GM10248 (cell line): Measurements from ENCODE around the gene ZFYVE16.
"Not testable (repeated sequence)": the region's sequence is repeated elsewhere in the genome, so short reads cannot be mapped to it uniquely, and the experiment has no call there.

ENCODE experiments used
- CTCF ChIA-PET: fragments of 300-600 bp; sonication (Branson Sonifier 250); formaldehyde crosslinking; extraction: SDS; loops from one replicate; lab custom pipeline; 2021; ENCODE audit warnings: antibody characterized with exemption; lab: Yijun Ruan, JAX
- POLR2A ChIA-PET: fragments of 350-650 bp; sonication (Branson Sonifier 250); formaldehyde crosslinking; extraction: SDS; loops from one replicate; lab custom pipeline; 2020; ENCODE audit warnings: antibody characterized with exemption; lab: Yijun Ruan, JAX
- DNase-seq: peaks from one replicate; pipeline ENCODE4 v3.0.0; 2012; ENCODE audit errors: extremely low spot score
- TF ChIP-seq, protein P1 (sequence below): IDR thresholded peaks from 2 replicates; pipeline ENCODE4 v1.5.1; 2012; ENCODE audit warnings: mild to moderate bottlenecking, low read depth; ENCODE audit errors: extremely low read depth, missing control alignments, control extremely low read depth

Gene ZFYVE16

GRCh38 chr5:80492741-80493140 is 84.9 kb downstream of the ZFYVE16 start:
- TF ChIP-seq, protein P1, sequence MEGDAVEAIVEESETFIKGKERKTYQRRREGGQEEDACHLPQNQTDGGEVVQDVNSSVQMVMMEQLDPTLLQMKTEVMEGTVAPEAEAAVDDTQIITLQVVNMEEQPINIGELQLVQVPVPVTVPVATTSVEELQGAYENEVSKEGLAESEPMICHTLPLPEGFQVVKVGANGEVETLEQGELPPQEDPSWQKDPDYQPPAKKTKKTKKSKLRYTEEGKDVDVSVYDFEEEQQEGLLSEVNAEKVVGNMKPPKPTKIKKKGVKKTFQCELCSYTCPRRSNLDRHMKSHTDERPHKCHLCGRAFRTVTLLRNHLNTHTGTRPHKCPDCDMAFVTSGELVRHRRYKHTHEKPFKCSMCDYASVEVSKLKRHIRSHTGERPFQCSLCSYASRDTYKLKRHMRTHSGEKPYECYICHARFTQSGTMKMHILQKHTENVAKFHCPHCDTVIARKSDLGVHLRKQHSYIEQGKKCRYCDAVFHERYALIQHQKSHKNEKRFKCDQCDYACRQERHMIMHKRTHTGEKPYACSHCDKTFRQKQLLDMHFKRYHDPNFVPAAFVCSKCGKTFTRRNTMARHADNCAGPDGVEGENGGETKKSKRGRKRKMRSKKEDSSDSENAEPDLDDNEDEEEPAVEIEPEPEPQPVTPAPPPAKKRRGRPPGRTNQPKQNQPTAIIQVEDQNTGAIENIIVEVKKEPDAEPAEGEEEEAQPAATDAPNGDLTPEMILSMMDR, result no peak
- ChIA-PET CTCF (interaction anchor here (0.9 kb wide), 1 partner anchor 11 kb away, joined by 4 read pairs; no protein-coding TSS in a partner anchor), POLR2A (no interaction called here)
- DNase-seq, result no peak

DNA sequence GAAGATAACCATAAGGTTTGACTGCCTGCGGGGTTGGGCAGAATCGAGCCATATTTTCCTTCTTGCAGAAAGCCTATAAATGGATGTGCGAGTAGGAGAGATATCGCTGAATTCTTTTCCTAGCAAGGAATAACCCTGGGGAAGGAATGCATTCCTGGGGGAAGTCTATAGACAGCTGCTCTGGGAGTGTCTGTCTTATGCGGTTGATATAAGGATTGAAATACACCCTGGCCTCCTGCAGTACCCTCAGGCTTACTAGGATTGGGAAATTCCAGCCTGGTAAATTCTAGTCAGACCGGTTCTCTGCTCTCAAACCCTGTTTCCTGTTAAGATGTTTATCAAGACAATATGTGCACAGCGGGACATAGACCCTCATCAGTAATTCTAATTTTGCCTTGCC is 85.6 kb downstream of the ZFYVE16 start:
- CTCF ChIA-PET, result interaction anchor here (0.9 to 2.1 kb wide), 3 partner anchors 12 to 13 kb away, joined by 3 to 7 read pairs (median 4); no protein-coding TSS in a partner anchor
- DNase-seq, POLR2A ChIA-PET: not testable (repeated sequence)

GRCh38 chr5:80495891-80496290 is 88.0 kb downstream of the ZFYVE16 start:
- POLR2A ChIA-PET, result no interaction called here
- DNase-seq, result no peak
- CTCF ChIA-PET, result interaction anchor here (0.9 kb wide), 1 partner anchor 11 kb away, joined by 4 read pairs; no protein-coding TSS in a partner anchor
- TF ChIP-seq, protein P1, result no peak

GRCh38 chr5:80502800-80503199 is 94.9 kb downstream of the ZFYVE16 start:
- POLR2A ChIA-PET, result no interaction called here
- CTCF ChIA-PET, result interaction anchor here (1.3 kb wide), 1 partner anchor 23 kb away, joined by 3 read pairs; no protein-coding TSS in a partner anchor
- TF ChIP-seq, protein P1, result no peak
- DNase-seq, result no peak

DNA sequence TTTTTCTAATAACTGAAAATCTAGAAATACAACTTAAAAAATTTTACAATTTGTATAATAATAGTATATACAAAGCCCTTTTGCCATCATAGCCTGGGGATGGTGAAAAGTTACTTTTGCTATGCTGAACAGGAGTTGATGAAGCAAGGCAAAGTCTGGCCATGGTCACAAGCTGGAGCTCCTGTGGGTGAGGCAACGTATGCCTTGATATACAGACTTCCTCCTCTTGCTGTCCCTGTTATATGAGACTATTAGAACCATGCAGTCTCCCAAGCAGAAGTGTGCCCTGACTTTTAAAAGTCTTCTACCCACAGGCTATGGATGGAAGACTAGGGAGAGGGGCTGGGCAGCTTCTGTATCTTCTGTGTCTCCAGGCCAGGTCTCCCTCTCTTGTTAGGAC is 95.8 kb downstream of the ZFYVE16 start:
- CTCF ChIA-PET, result interaction anchor here (1.3 kb wide), 1 partner anchor 24 kb away, joined by 3 read pairs; no protein-coding TSS in a partner anchor
- POLR2A ChIA-PET, result no interaction called here
- TF ChIP-seq, protein P1, result no peak
- no peak for DNase-seq

GRCh38 chr5:80504833-80505232 is 97.0 kb downstream of the ZFYVE16 start:
- TF ChIP-seq, protein P1, result no peak
- CTCF ChIA-PET, result no interaction called here
- POLR2A ChIA-PET, result no interaction called here
- no peak for DNase-seq

DNA sequence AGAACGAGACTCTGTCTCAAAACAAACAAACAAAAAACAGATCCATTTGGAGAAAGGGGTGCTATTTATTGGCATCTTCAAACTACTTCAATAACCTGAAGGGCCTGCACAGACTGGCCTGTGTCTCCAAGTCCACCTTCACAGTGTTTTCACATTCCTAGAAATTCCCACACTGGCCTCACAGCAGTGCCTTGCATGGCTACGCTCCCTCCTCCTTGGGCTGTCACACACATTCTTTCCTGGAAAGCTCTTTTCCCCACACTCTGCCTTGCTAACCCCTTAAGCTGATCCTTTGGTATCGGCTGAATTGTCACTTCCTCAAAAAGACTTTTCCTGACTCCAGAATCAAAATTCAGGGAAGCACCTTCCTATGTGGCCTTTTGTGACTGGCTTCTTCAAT is 99.8 kb downstream of the ZFYVE16 start:
- CTCF ChIA-PET, result interaction anchor here (2.0 kb wide), 1 partner anchor 11 kb away, joined by 4 read pairs; no protein-coding TSS in a partner anchor
- POLR2A ChIA-PET, result no interaction called here
- TF ChIP-seq, protein P1, result no peak
- no peak for DNase-seq
